ENCODE measurements around the gene STK32C. TPM values are rescaled to one million over a fixed set of nuclear protein-coding genes. Genes with fewer than 3 reads are reported as not detected.

The STK32C gene
- total RNA-seq, 4 donors from 2014 or later, result 3.7 to 13.9 (median 6.7) TPM

DNA sequence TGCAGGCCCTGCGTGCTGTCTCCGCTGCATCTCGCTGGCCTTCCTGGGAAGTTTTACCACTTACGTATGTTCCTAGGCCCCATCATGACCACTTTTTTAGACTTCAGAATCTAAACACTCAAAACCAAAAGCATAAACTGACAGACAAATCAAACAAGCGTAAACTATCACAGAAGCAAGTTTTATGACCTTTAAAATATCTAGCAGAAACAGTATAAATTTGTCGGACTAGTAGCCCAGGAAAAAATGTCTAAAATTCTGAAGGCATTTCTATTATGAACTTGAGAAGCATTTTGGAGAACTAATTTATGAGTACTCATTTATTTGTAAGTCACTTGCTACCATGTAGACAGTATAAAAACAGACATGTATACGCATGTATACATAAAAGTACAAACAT lies 34.8 kb upstream of the STK32C start:
- Histone ChIP-seq H3K36me3 (peaks cover 0 to 8% of the 10 kb centered on the region in 2 donors), H3K4me3 (no peak overlapping the region), H3K27me3 (no peaks in the 10 kb centered on the region), H3K9me3 (no peaks in the 10 kb centered on the region), H3K4me1 (no peaks in the 10 kb centered on the region), H3K27ac (no peak overlapping the region)
- intact Hi-C loops (cut with DNase I; ENCODE audit: low total_unique reads) (no loop called here), in situ Hi-C loops (cut with MboI; ENCODE audit: low sequenced_read_pairs in 4 of 4) (loop anchor here in 3 of 4 donors (10.0 kb wide), 1 partner anchor 118 kb away; no protein-coding TSS in a partner anchor)
- no peak for ATAC-seq
- TF ChIP-seq, protein P1, sequence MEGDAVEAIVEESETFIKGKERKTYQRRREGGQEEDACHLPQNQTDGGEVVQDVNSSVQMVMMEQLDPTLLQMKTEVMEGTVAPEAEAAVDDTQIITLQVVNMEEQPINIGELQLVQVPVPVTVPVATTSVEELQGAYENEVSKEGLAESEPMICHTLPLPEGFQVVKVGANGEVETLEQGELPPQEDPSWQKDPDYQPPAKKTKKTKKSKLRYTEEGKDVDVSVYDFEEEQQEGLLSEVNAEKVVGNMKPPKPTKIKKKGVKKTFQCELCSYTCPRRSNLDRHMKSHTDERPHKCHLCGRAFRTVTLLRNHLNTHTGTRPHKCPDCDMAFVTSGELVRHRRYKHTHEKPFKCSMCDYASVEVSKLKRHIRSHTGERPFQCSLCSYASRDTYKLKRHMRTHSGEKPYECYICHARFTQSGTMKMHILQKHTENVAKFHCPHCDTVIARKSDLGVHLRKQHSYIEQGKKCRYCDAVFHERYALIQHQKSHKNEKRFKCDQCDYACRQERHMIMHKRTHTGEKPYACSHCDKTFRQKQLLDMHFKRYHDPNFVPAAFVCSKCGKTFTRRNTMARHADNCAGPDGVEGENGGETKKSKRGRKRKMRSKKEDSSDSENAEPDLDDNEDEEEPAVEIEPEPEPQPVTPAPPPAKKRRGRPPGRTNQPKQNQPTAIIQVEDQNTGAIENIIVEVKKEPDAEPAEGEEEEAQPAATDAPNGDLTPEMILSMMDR (IDR thresholded peaks at IDR 0.05 in 4 of 5, conservative IDR thresholded peaks at IDR 0.05 in 1 of 5), result no peak
- TF ChIP-seq POLR2A (IDR thresholded peaks at IDR 0.05), result no peak
- DNase-seq, result no peak

DNA sequence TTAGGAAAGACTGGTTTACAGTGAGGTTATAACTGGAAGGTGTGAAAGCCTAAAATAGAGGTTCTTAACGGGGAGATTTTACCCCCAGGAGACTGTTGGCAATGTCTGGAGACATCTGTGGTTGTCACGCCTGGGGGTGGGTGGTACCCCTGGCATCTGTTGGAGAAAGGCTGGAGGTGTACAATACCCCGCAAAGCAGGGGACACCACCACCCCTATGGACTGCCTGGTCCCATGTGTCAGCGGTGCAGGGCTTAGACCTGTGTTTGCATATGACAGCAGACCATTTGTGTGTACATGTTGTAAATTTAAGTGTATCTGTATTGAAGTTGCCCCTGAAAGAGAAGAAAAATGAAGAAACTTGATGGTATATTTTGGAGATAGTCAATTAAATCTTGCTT lies 34.0 kb upstream of the STK32C start:
- TF ChIP-seq, protein P1 (IDR thresholded peaks at IDR 0.05 in 4 of 5, conservative IDR thresholded peaks at IDR 0.05 in 1 of 5), result no peak
- no peak for TF ChIP-seq POLR2A (IDR thresholded peaks at IDR 0.05)
- no peak for ATAC-seq
- DNase-seq, result no peak
- peaks cover 0 to 8% of the 10 kb centered on the region in 2 donors for H3K36me3 ChIP-seq
- H3K4me1 ChIP-seq, result no peaks in the 10 kb centered on the region
- no peaks in the 10 kb centered on the region for H3K9me3 ChIP-seq
- in situ Hi-C loops (cut with MboI; ENCODE audit: low sequenced_read_pairs in 4 of 4) (loop anchor here in 3 of 4 donors (10.0 kb wide), 1 partner anchor 117 kb away; no protein-coding TSS in a partner anchor), intact Hi-C loops (cut with DNase I; ENCODE audit: low total_unique reads) (no loop called here)
- H3K4me3 ChIP-seq, result no peak overlapping the region
- no peaks in the 10 kb centered on the region for H3K27me3 ChIP-seq
- H3K27ac ChIP-seq, result no peak overlapping the region

DNA sequence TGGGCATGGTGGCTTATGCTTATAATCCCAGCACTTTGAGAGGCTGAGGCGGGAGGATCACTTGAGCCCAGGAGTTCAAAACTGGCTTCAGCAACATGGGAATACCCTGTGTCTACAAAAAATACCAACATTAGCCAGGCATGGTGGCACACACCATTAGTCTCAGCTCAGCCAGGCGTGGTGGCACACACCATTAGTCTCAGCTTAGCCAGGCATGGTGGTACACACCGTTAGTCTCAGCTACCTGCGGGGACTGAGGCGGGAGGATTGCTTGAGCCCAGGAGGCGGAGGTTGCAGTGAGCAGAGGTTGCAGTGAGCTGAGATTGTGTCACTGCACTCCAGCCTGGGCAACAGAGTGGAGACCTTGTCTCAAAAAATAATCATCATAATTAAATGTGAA lies 33.3 kb upstream of the STK32C start:
- TF ChIP-seq POLR2A (IDR thresholded peaks at IDR 0.05), result no peak
- TF ChIP-seq, protein P1 (IDR thresholded peaks at IDR 0.05 in 4 of 5, conservative IDR thresholded peaks at IDR 0.05 in 1 of 5), result no peak
- no peaks in the 10 kb centered on the region for H3K27me3 ChIP-seq
- H3K9me3 ChIP-seq, result no peaks in the 10 kb centered on the region
- H3K4me3 ChIP-seq, result no peak overlapping the region
- H3K36me3 ChIP-seq, result peaks cover 0 to 8% of the 10 kb centered on the region in 2 donors
- H3K4me1 ChIP-seq, result no peaks in the 10 kb centered on the region
- ATAC-seq (no peak), DNase-seq (no peak)
- in situ Hi-C loops (cut with MboI; ENCODE audit: low sequenced_read_pairs in 4 of 4) (loop anchor here in 3 of 4 donors (10.0 kb wide), 1 partner anchor 116 kb away; no protein-coding TSS in a partner anchor), intact Hi-C loops (cut with DNase I; ENCODE audit: low total_unique reads) (no loop called here)
- H3K27ac ChIP-seq, result no peak overlapping the region

DNA sequence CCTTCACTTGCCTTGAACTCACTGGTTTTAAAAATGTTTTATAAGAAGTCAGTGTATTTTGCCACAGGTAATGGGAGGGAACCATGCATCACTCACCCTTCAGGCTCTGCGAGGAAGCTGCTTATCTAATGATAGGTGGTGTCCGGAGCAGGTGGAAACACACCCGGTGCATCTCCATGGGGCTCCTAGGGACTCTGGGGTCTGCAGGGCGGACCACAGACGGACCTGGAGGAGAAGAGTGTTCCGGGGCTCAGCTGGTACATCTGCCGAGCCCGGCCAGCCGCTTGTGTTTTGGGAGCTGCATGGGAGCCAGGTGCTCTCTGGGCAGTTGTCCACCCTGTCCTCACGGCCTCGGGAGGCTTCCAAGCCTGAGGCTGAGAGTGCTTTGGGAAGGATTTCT lies 31.5 kb upstream of the STK32C start:
- peaks cover 0 to under 1% of the 10 kb centered on the region in 2 donors for H3K36me3 ChIP-seq

More for the DNA sequence above, 31.5 kb upstream of the STK32C start:
- ATAC-seq (no peak), DNase-seq (no peak)
- intact Hi-C loops (cut with DNase I; ENCODE audit: low total_unique reads) (no loop called here), in situ Hi-C loops (cut with MboI; ENCODE audit: low sequenced_read_pairs in 4 of 4) (no loop called here)
- Histone ChIP-seq H3K27me3 (no peaks in the 10 kb centered on the region), H3K4me1 (no peaks in the 10 kb centered on the region), H3K4me3 (no peak overlapping the region), H3K9me3 (no peaks in the 10 kb centered on the region), H3K27ac (no peak overlapping the region)
- TF ChIP-seq POLR2A (IDR thresholded peaks at IDR 0.05), result no peak
- TF ChIP-seq, protein P1 (IDR thresholded peaks at IDR 0.05 in 4 of 5, conservative IDR thresholded peaks at IDR 0.05 in 1 of 5), result no peak

Measured in gastrocnemius medialis (tissue), 4 donors.